HepG2 (cell line): ENCODE results near the gene IL17D. TPM values are rescaled to one million over a fixed set of nuclear protein-coding genes. Genes with fewer than 3 reads are reported as not detected.

Experiments
- AHDC1 ChIP-seq: sonication (generic); formaldehyde crosslinking; IDR thresholded peaks from 2 replicates; pipeline ENCODE4 v1.5.1; 2020; ENCODE audit warnings: mild to moderate bottlenecking, missing genetic modification reagents, borderline replicate concordance
- ELF1 ChIP-seq: sonication (generic); formaldehyde crosslinking; IDR thresholded peaks from 2 replicates; pipeline ENCODE4 v1.4.0; 2020; ENCODE audit warnings: missing genetic modification reagents
- FOSL2 ChIP-seq: sonication (generic); formaldehyde crosslinking; IDR thresholded peaks from 2 replicates; pipeline ENCODE4 v1.4.0; 2020; ENCODE audit warnings: missing genetic modification reagents
- GATAD1 ChIP-seq: IDR thresholded peaks from 2 replicates; pipeline ENCODE4 v1.6.1; 2016; ENCODE audit warnings: missing genetic modification reagents, missing compliant biosample characterization
- HDAC1 ChIP-seq: sonication (generic); formaldehyde crosslinking; IDR thresholded peaks from 2 replicates; pipeline ENCODE4 v1.5.1; 2020; ENCODE audit warnings: mild to moderate bottlenecking, missing genetic modification reagents
- HMG20B ChIP-seq: conservative IDR thresholded peaks from 2 replicates; pipeline ENCODE4 v1.6.1; 2016; ENCODE audit warnings: missing genetic modification reagents, missing compliant biosample characterization
- HNRNPL ChIP-seq: fragments of 200-400 bp; formaldehyde crosslinking; IDR thresholded peaks from 2 replicates; pipeline ENCODE4 v1.6.1; 2017; ENCODE audit warnings: mild to moderate bottlenecking, low read depth, low read length
- MAFK ChIP-seq, 2 experiments: IDR thresholded peaks in 1 of 2; conservative IDR thresholded peaks in 1 of 2; 2 replicates each; pipeline ENCODE4 v1.6.1; 2011; ENCODE audit warnings: improper control_type of control experiment in 2 of 2, low read length in 2 of 2
- NFKBIZ ChIP-seq: IDR thresholded peaks from 2 replicates; pipeline ENCODE4 v1.6.1; 2018; ENCODE audit warnings: missing genetic modification reagents, missing compliant biosample characterization
- NONO ChIP-seq, 2 experiments: fragments of 450-650 bp in 1 of 2; sonication (generic) in 1 of 2; formaldehyde crosslinking in 1 of 2; IDR thresholded peaks in 1 of 2; conservative IDR thresholded peaks in 1 of 2; 2 replicates each; pipeline versions ENCODE4 v1.6.1 to v1.8.0; 2017 to 2022; ENCODE audit warnings: mild to moderate bottlenecking in 1 of 2, missing genetic modification reagents in 1 of 2, moderate library complexity in 1 of 2
- NPAS2 ChIP-seq: sonication (generic); formaldehyde crosslinking; IDR thresholded peaks from 2 replicates; pipeline ENCODE4 v1.8.0; 2022; ENCODE audit warnings: mild to moderate bottlenecking, missing genetic modification reagents, borderline replicate concordance
- PHF5A ChIP-seq: IDR thresholded peaks from one replicate; pipeline ENCODE4 v1.6.1; 2018; ENCODE audit warnings: low read depth, missing genetic modification reagents; ENCODE audit not compliant: unreplicated experiment
- RFX1 ChIP-seq: fragments of 450-650 bp; IDR thresholded peaks from 2 replicates; pipeline ENCODE4 v1.6.1; 2017
- RFXAP ChIP-seq: sonication (generic); formaldehyde crosslinking; IDR thresholded peaks from 2 replicates; pipeline ENCODE4 v1.4.0; 2020; ENCODE audit warnings: missing genetic modification reagents, borderline replicate concordance
- SIX1 ChIP-seq: sonication (generic); formaldehyde crosslinking; IDR thresholded peaks from 2 replicates; pipeline ENCODE4 v1.4.0; 2020; ENCODE audit warnings: missing genetic modification reagents, borderline replicate concordance
- SMC3 ChIP-seq: IDR thresholded peaks from 2 replicates; pipeline ENCODE4 v1.6.1; 2011; ENCODE audit warnings: low read length, improper control_type of control experiment
- TEAD2 ChIP-seq: sonication (generic); formaldehyde crosslinking; IDR thresholded peaks from 2 replicates; pipeline ENCODE4 v1.9.0; 2021; ENCODE audit warnings: missing genetic modification reagents
- ZBTB8A ChIP-seq: sonication (generic); formaldehyde crosslinking; IDR thresholded peaks from 2 replicates; pipeline ENCODE4 v1.4.0; 2020; ENCODE audit warnings: mild to moderate bottlenecking, low read depth, missing genetic modification reagents, borderline replicate concordance
- ZNF430 ChIP-seq: sonication (generic); formaldehyde crosslinking; IDR thresholded peaks from 2 replicates; pipeline ENCODE4 v1.9.0; 2021; ENCODE audit warnings: mild to moderate bottlenecking, missing genetic modification reagents
- ZNF441 ChIP-seq: sonication (generic); formaldehyde crosslinking; IDR thresholded peaks from 2 replicates; pipeline ENCODE4 v1.7.0; 2021; ENCODE audit warnings: missing genetic modification reagents, borderline replicate concordance
- ZNF670 ChIP-seq: sonication (generic); formaldehyde crosslinking; IDR thresholded peaks from 2 replicates; pipeline ENCODE4 v1.8.0; 2022; ENCODE audit warnings: mild to moderate bottlenecking, missing genetic modification reagents, borderline replicate concordance
- ZNF788 ChIP-seq: sonication (generic); formaldehyde crosslinking; IDR thresholded peaks from 2 replicates; pipeline ENCODE4 v1.5.0; 2020; ENCODE audit warnings: mild to moderate bottlenecking, missing genetic modification reagents, borderline replicate concordance
- ZSCAN31 ChIP-seq: sonication (generic); formaldehyde crosslinking; IDR thresholded peaks from 2 replicates; pipeline ENCODE4 v1.5.0; 2020; ENCODE audit warnings: low read depth, mild to moderate bottlenecking, missing genetic modification reagents
- polyA plus RNA-seq, 8 experiments: library from polyadenylated mRNA; depleted of rRNA in 3 of 8; stranded (reverse) in 7 of 8; unstranded in 1 of 8; fragments of >200 nt; fragmentation: Illumina TruSeq in 4 of 8; extraction: Trizol in 4 of 8; gene quantifications; 2 replicates each; pipeline versions ENCODE4 v1.2.1 to v1.2.3, GENCODE V29; 2011 to 2016; ENCODE audit warnings: low read depth in 4 of 8, missing spikeins in 1 of 8, mixed read lengths in 1 of 8; ENCODE audit not compliant: insufficient read depth in 1 of 8
- total RNA-seq, 5 experiments: library from RNA; depleted of rRNA; stranded (reverse); fragments of >200 nt; fragmentation: Illumina TruSeq; extraction: Trizol; gene quantifications; 2 replicates each; pipeline ENCODE4 v1.2.3, GENCODE V29; 2016; ENCODE audit warnings: low read depth in 1 of 5
- TF ChIP-seq, protein P1 (sequence below): IDR thresholded peaks from 2 replicates; pipeline ENCODE4 v1.6.1; 2016; ENCODE audit warnings: mild to moderate bottlenecking

Gene IL17D
- total and polyA plus RNA-seq, 2 of the 13 experiments (the other 11 are each of a cell fraction or from before 2014, with no cell fraction given) = 1.1 to 2.2 TPM

DNA sequence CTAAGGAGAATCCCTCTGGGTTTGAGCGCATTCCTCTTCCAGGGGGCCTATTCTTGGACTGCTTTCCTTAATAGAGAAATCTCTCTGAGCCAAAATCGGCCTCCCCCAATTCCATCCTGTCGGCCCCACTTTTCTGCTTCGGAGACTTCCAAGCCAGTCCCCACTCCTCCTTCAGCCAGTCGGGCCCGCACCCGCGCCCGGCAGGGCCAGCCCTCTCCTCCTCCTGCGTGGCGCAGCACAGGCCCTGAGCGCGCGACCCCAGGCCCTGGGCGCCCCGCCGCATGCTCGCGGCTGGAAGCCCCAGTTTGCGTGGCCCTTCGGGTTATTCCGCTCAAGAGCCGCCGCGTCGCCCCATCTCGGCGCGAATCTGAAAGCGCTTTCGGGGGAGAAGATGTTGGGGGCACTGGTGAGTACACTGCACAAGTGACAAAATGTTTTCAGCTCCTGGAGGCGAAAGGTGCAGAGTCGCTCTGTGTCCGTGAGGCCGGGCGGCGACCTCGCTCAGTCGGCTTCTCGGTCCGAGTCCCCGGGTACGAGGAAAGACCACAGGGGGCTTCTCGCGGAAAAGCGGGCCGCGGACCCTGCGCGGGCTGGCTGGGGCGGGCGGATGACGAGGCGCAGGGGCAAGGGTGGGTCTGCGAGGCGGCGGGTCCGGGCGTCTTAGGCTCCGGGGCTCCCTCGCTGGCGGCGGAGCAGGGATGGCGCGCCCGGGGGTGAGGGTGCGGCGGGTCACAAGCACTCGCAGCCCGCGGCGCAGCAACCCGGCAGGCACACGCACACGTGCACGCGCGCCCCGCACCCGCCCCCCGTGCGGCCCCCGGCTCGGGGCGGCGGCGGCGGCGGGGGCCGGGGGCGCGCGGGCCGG is at the start of gene IL17D (continued):
- TF ChIP-seq ZNF441 (CRISPR knock-in tag) (no peak), GATAD1 (CRISPR knock-in tag) (no peak), HMG20B (CRISPR knock-in tag) (no peak), ZSCAN31 (CRISPR knock-in tag) (no peak), RFX1 (no peak), ZNF670 (CRISPR knock-in tag) (no peak), HDAC1 (CRISPR knock-in tag) (peak; percentile 61; the same call in 1 of the 2 replicates), SIX1 (CRISPR knock-in tag) (no peak), NONO (IDR thresholded peaks at IDR 0.05) (no peak), NONO (CRISPR knock-in tag; conservative IDR thresholded peaks at IDR 0.05) (no peak; the same call in 1 of the 2 replicates), NFKBIZ (no peak), AHDC1 (CRISPR knock-in tag) (no peak), HNRNPL (no peak), ZNF788 (CRISPR knock-in tag) (no peak), RFXAP (CRISPR knock-in tag) (no peak), ZNF430 (peak; percentile 59; the same call in 1 of the 2 replicates), SMC3 (no peak), MAFK (conservative IDR thresholded peaks at IDR 0.05 in 1 of 2, IDR thresholded peaks at IDR 0.05 in 1 of 2; ENCODE audit: low read length in 2 of 2) (no peak), ZBTB8A (CRISPR knock-in tag) (no peak), NPAS2 (no peak), PHF5A (CRISPR knock-in tag) (no peak), ELF1 (CRISPR knock-in tag) (peak; percentile 14; the same call in 1 of the 2 replicates), TEAD2 (CRISPR knock-in tag) (no peak), FOSL2 (CRISPR knock-in tag) (no peak)
- TF ChIP-seq, protein P1, sequence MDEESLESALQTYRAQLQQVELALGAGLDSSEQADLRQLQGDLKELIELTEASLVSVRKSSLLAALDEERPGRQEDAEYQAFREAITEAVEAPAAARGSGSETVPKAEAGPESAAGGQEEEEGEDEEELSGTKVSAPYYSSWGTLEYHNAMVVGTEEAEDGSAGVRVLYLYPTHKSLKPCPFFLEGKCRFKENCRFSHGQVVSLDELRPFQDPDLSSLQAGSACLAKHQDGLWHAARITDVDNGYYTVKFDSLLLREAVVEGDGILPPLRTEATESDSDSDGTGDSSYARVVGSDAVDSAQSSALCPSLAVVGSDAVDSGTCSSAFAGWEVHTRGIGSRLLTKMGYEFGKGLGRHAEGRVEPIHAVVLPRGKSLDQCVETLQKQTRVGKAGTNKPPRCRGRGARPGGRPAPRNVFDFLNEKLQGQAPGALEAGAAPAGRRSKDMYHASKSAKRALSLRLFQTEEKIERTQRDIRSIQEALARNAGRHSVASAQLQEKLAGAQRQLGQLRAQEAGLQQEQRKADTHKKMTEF (CRISPR knock-in tag) = no peak
